GM21786 (cell line): Measurements from ENCODE around the gene TTLL7.
"Not testable (repeated sequence)": the region's sequence is repeated elsewhere in the genome, so short reads cannot be mapped to it uniquely, and the experiment has no call there.

Source experiments
- ATAC-seq: cut with Tn5 transposase; IDR thresholded peaks from one replicate; pipeline ENCODE4 v1.9.1; 2021; ENCODE audit not compliant: unreplicated experiment

The TTLL7 gene

GRCh38 chr1:83997631-83998030 is 1.3 kb downstream of the TTLL7 start:
- ATAC-seq = no peak

GRCh38 chr1:83996621-83997020 is 2.3 kb downstream of the TTLL7 start:
- ATAC-seq = no peak

DNA sequence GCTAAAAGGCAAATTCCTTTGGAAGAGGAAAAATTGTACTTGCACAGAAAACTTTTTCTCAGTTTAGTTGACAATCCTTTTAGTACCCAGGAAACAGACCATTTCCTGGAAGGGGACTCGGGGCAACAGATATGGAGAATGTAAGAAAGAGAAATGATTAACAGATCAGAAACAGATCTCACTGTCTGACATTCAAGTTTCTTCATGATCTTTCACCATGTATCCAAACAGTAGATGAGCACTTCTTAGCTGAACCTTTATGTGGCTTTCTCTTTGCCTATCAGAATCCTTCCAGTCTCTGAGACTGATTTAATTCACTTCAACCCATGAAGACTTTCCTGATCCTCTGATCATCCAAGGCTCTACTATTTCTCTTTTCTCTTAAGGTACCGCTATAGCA is 2.7 kb downstream of the TTLL7 start:
- no peak for ATAC-seq

GRCh38 chr1:83995649-83996048 is 3.3 kb downstream of the TTLL7 start:
- no peak for ATAC-seq

DNA sequence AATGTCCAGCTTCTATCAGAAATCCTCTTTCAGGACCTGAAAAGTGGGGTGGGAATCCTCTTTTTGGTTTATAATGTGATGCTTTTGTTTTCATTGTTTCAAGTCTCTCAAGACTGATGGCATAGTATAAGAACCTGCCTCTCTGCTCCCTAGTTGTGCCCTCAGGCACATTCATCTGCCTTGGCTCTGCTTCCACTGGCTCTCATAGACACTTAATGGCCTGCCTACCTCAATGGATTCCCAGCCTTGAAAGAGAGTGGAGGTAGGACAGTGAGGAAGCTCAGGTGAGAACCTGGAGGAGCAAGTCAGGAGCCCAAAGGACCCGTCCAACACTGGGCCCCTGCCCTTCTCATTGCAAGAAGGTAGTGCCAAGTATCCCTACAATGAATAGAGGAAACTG is 4.8 kb downstream of the TTLL7 start:
- no peak for ATAC-seq

GRCh38 chr1:83990734-83991133 is 8.2 kb downstream of the TTLL7 start:
- ATAC-seq = no peak

GRCh38 chr1:83985048-83985447 is 13.9 kb downstream of the TTLL7 start:
- no peak for ATAC-seq

DNA sequence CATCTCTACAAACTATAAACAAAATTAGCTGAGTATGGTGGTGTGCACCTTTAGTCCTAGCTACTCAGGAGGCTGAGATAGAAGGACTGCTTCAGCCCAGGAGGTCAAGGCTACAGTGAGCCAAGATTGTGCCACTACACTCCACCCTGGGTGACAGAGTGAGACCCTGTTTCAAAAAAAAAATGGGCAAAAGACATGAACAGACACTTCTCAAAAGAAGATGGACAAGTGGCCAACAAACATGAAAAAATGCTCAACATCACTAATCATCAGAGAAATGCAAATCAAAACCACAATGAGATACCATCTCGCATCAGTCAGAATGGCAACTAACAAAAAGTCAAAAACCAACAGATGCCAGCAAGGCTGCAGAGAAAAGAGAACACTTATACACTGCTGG is 15.0 kb downstream of the TTLL7 start:
- not testable (repeated sequence) for ATAC-seq

GRCh38 chr1:83978056-83978455 is 20.9 kb downstream of the TTLL7 start:
- ATAC-seq = no peak

- ATAC-seq = no peak
These were observed 22.0 kb downstream of the TTLL7 start for GRCh38 chr1:83976920-83977319.

GRCh38 chr1:83970802-83971201 is 28.1 kb downstream of the TTLL7 start:
- no peak for ATAC-seq

DNA sequence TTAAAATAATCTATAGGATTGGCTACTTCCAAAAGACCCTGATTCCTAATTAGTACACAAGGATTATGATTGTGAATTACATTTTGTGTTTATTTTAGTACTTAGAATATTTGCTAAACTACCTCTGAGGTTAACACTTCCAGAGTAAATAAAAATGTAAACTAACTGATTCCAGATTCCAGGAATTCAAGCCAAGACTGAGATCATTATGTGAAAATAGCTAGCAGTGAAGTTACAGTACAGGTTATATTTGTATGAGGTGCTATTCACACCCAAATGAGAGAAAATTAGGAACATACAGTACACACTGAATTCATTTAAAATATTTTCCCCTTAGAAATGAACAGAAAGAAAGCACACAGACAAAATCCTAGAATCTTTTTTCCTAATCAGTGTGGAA is 28.8 kb downstream of the TTLL7 start:
- ATAC-seq = no peak

DNA sequence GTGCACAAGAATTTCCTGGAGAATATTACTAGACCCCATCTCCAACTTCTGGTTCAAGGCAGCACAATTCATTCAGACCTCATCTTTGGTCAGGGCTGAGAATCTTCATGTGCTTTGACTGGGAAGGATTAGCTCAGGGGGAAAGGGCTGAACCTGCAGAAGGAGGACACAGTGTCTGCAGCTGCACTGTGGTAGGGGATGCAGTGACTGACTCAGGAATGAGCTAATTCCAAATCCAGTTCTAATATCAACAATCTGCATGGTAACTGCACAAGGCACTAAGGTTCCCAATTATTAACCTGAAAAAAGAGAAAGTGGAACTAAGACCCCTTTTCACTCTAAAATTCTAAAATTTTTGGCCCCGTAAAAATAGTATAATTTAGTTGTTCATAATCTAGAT is 31.6 kb downstream of the TTLL7 start:
- ATAC-seq = no peak

GRCh38 chr1:83964153-83964552 is 34.8 kb downstream of the TTLL7 start:
- no peak for ATAC-seq

- no peak for ATAC-seq
These were observed 37.2 kb downstream of the TTLL7 start for GRCh38 chr1:83961571-83962295.

DNA sequence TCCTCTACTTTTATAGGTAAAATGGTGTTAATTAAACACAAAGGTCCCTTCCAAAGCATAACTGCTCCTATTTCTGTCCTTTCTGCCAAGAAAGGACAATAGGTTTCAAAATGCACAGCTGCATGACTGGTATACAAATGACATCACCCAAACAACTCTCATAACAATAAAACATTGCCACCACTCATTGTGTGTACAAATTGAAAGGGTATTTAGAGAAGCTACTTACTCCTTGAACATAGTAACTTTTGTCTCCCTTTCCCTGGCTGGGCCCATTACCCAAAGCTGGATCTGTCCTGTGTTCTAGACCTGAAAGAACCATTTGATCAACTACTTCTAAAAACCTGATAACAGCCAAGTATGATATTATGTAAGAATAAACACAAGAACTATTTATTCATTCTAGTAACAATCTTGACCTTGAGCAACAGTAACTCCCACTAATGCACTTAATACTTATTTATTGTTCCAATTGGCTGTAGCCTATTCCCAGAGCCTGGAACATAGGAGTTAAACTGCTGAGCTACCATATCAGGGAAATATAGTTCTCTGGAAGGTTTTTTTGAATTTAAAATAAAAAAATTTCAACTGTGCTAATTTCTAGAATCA is 38.2 kb downstream of the TTLL7 start:
- ATAC-seq = no peak

DNA sequence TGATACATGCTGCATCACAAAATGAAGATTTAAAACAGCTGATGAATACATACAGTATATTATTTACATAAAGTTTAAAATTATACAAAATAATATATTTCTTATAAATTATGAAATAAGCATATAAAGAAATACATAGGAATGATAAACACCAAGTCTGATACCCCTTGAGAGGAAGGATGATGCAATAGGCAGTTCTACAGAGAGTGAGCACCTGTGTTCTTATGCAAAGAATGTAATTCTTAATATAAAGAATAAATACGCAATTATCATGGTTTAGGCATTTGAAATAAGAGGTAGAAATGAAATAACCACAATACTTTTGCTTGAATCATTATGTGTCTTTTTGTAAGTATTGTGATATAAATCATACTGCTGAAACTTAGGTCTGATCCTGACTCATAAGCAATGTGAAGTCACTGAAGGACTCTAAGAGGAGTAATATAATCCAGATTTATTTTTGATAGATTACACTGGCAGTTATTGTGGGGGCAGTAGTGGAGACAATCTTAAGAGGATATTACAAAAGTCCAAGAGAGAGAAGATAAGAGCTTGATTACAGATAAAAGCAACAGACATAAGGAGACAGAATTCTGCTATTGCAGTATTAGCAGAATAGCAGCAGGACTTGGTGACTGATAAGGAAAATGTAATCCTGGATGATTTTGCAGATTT is 39.0 kb downstream of the TTLL7 start:
- no peak for ATAC-seq

- ATAC-seq = no peak
These were observed 40.2 kb downstream of the TTLL7 start for GRCh38 chr1:83958704-83959103.

- no peak for ATAC-seq
These were observed 44.6 kb downstream of the TTLL7 start for GRCh38 chr1:83954166-83954823.

DNA sequence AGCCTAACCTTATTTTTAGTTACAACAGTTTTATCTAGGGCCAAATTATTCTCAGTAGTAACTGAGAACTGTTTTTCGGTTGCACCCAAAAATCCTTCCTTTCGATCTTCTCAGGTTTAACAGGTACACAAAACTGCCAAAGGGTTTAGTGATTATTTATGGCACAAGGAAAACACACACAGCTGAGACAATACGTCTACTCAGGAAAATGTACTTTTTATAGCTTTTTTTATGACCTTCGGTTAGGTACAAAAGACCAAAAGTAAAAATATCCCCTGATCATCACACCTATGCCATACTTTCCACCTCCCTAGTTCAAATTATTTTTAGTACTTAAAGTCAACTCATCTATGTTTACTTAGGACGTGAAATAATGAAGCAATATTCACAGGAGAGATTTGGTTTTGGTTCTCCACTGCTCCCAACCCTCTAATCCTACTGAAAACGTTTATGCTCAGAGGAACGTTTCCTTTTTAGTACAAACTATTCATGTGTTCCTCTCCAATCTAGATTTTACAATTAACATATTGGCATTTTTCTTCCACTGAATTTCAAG is 48.7 kb downstream of the TTLL7 start:
- no peak for ATAC-seq

- ATAC-seq = no peak
These were observed 56.0 kb downstream of the TTLL7 start for GRCh38 chr1:83942914-83943313.

- no peak for ATAC-seq
These were observed 64.4 kb downstream of the TTLL7 start for GRCh38 chr1:83934550-83934949.
